ENCODE results near the gene SUV39H1. TPM values are rescaled to one million over a fixed set of nuclear protein-coding genes. Genes with fewer than 3 reads are reported as not detected.

Gene SUV39H1
- total and polyA plus RNA-seq, 4 donors, result 3.2 to 5.8 (median 3.7) TPM

- WGBS, result 51% methylated on average over 7 of the region's 7 CpGs
These were observed 56.0 kb downstream of the SUV39H1 start for GRCh38 chrX:48752498-48752897.

More at GRCh38 chrX:48752498-48752897, 56.0 kb downstream of the SUV39H1 start:
- Histone ChIP-seq H3K27ac (ENCODE audit: low read depth in 1 of 2, low read length in 2 of 2) (no peak overlapping the region), H3K4me3 (ENCODE audit: low read depth in 1 of 3, low read length in 3 of 3) (no peak overlapping the region), H3K36me3 (ENCODE audit: control insufficient read depth in 4 of 4, insufficient read depth in 3 of 4, low read depth in 1 of 4, low read length in 3 of 4) (no peaks in the 10 kb centered on the region), H3K27me3 (ENCODE audit: control insufficient read depth in 4 of 4, insufficient read depth in 4 of 4, low read length in 3 of 4) (no peaks in the 10 kb centered on the region), H3K9me3 (ENCODE audit: control insufficient read depth in 4 of 4, low read length in 3 of 4) (no peaks in the 10 kb centered on the region), H3K4me1 (ENCODE audit: control insufficient read depth in 4 of 4, insufficient read depth in 4 of 4, low read length in 3 of 4) (no peaks in the 10 kb centered on the region), H3K9ac (ENCODE audit: low read depth in 1 of 2, low read length in 2 of 2) (no peak overlapping the region)
- TF ChIP-seq MAX (IDR thresholded peaks at IDR 0.05) (no peak), ZBTB33 (IDR thresholded peaks at IDR 0.05) (no peak), REST (IDR thresholded peaks at IDR 0.05) (no peak), EGR1 (IDR thresholded peaks at IDR 0.05; ENCODE audit: low read depth in 2 of 2) (no peak), RAD21 (IDR thresholded peaks at IDR 0.05) (no peak), TAF1 (conservative IDR thresholded peaks at IDR 0.05) (no peak), SP1 (IDR thresholded peaks at IDR 0.05) (no peak), GABPA (IDR thresholded peaks at IDR 0.05 in 1 of 2, conservative IDR thresholded peaks at IDR 0.05 in 1 of 2) (no peak), JUND (IDR thresholded peaks at IDR 0.05) (no peak), YY1 (IDR thresholded peaks at IDR 0.05) (no peak), FOXA2 (IDR thresholded peaks at IDR 0.05) (no peak), NR2F2 (IDR thresholded peaks at IDR 0.05) (no peak), HNF4G (IDR thresholded peaks at IDR 0.05) (no peak), RXRA (IDR thresholded peaks at IDR 0.05) (no peak), FOXA1 (IDR thresholded peaks at IDR 0.05) (no peak), HNF4A (conservative IDR thresholded peaks at IDR 0.05) (no peak), CTCF (IDR thresholded peaks at IDR 0.05; ENCODE audit: low read depth, low read length, missing input control) (no peak)
- no peak for DNase-seq (ENCODE audit: low spot score)
